Glutamatergic neuron (in vitro differentiated cells): ENCODE results near the gene SFN. TPM values are rescaled to one million over a fixed set of nuclear protein-coding genes. Genes with fewer than 3 reads are reported as not detected.
A peak's percentile ranks its signal among the peaks of the same experiment; 100 is the strongest.
"Not testable (repeated sequence)": the region's sequence is repeated elsewhere in the genome, so short reads cannot be mapped to it uniquely, and the experiment has no call there.

ENCODE experiments used
- DNase-seq: peaks from one replicate; pipeline ENCODE4 v3.0.0; 2022
- H3K27ac Mint-ChIP-seq: one replicate; pipeline ENCODE4 v1.8.0; 2020; ENCODE audit warnings: mild to moderate bottlenecking, mixed read lengths, inconsistent platforms; ENCODE audit not compliant: unreplicated experiment
- H3K27me3 Mint-ChIP-seq: one replicate; pipeline ENCODE4 v1.8.0; 2020; ENCODE audit warnings: mild to moderate bottlenecking, moderate library complexity, mixed read lengths, inconsistent platforms; ENCODE audit not compliant: unreplicated experiment
- H3K36me3 Mint-ChIP-seq: one replicate; pipeline ENCODE4 v1.8.0; 2020; ENCODE audit warnings: mild to moderate bottlenecking, mixed read lengths, inconsistent platforms; ENCODE audit not compliant: unreplicated experiment
- H3K4me1 Mint-ChIP-seq: one replicate; pipeline ENCODE4 v1.8.0; 2020; ENCODE audit warnings: mild to moderate bottlenecking, low read depth, mixed read lengths, inconsistent platforms; ENCODE audit not compliant: unreplicated experiment
- H3K4me3 Mint-ChIP-seq: one replicate; pipeline ENCODE4 v1.8.0; 2020; ENCODE audit warnings: mild to moderate bottlenecking, mixed read lengths, inconsistent platforms; ENCODE audit not compliant: unreplicated experiment
- H3K9me3 Mint-ChIP-seq: one replicate; pipeline ENCODE4 v1.8.0; 2020; ENCODE audit warnings: mild to moderate bottlenecking, moderate library complexity, mixed read lengths, inconsistent platforms; ENCODE audit not compliant: unreplicated experiment
- total RNA-seq: library from RNA; stranded (reverse); fragmentation: NEBNext Ultra II Directional; extraction: Animal tissue kit (Norgen Biotek cat#: 25700); gene quantifications from one replicate; pipeline ENCODE4 v1.2.1, GENCODE V29; 2021; ENCODE audit not compliant: unreplicated experiment
- TF ChIP-seq, protein P1 (sequence below): fragments of 200-600 bp; sonication (generic); IDR thresholded peaks from one replicate; pipeline ENCODE4 v1.5.0; 2021; ENCODE audit not compliant: partially characterized antibody, unreplicated experiment

The SFN gene
- total RNA-seq, 1 donor from 2014 or later = 0.42 TPM

DNA sequence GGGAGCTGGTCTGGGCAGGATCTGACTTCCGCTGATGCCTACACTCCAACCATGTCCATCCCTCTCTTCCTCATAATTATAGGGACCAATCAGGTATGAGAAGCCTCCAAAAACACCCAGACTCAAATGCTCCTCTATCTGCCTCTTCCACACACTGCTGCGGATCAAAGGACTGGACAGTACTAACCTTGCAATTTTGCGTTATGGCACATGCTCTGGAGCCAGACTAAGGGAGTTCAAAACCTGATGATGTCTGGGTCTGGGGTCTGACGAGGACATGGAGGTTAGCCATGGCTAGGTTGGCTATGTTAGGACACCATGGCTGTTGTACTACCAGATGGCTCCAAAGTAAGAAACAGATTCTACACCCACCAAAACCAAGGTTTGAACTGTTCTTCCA lies 16.8 kb downstream of the SFN start:
- H3K4me3 Mint-ChIP-seq = no peak overlapping the region
- H3K9me3 Mint-ChIP-seq = peaks cover 1% of the 10 kb centered on the region
- no peak overlapping the region for H3K27ac Mint-ChIP-seq
- DNase-seq = no peak
- H3K27me3 Mint-ChIP-seq = no peaks in the 10 kb centered on the region
- H3K36me3 Mint-ChIP-seq = no peaks in the 10 kb centered on the region
- no peaks in the 10 kb centered on the region for H3K4me1 Mint-ChIP-seq
- TF ChIP-seq, protein P1, sequence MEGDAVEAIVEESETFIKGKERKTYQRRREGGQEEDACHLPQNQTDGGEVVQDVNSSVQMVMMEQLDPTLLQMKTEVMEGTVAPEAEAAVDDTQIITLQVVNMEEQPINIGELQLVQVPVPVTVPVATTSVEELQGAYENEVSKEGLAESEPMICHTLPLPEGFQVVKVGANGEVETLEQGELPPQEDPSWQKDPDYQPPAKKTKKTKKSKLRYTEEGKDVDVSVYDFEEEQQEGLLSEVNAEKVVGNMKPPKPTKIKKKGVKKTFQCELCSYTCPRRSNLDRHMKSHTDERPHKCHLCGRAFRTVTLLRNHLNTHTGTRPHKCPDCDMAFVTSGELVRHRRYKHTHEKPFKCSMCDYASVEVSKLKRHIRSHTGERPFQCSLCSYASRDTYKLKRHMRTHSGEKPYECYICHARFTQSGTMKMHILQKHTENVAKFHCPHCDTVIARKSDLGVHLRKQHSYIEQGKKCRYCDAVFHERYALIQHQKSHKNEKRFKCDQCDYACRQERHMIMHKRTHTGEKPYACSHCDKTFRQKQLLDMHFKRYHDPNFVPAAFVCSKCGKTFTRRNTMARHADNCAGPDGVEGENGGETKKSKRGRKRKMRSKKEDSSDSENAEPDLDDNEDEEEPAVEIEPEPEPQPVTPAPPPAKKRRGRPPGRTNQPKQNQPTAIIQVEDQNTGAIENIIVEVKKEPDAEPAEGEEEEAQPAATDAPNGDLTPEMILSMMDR = no peak

DNA sequence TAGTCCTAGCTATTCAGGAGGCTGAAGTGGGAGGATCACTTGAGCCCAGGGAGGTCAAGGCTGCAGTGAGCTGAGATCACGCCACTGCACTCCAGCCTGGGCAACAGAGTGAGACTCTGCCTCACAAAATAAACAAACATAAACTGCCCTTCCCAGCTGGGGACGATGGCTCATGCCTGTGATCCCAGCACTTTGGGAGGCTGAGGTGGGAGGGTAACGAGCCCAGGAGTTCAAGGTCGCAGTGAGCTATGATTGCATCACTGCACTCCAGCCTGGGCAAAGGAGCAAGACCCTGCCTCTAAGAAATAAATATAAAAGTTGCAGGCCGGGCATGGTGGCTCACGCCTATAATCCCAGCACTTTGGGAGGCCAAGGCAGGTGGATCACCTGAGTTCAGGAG lies 18.7 kb downstream of the SFN start:
- DNase-seq, H3K27me3 Mint-ChIP-seq, H3K4me3 Mint-ChIP-seq, H3K4me1 Mint-ChIP-seq, H3K9me3 Mint-ChIP-seq, H3K27ac Mint-ChIP-seq, H3K36me3 Mint-ChIP-seq: not testable (repeated sequence)

DNA sequence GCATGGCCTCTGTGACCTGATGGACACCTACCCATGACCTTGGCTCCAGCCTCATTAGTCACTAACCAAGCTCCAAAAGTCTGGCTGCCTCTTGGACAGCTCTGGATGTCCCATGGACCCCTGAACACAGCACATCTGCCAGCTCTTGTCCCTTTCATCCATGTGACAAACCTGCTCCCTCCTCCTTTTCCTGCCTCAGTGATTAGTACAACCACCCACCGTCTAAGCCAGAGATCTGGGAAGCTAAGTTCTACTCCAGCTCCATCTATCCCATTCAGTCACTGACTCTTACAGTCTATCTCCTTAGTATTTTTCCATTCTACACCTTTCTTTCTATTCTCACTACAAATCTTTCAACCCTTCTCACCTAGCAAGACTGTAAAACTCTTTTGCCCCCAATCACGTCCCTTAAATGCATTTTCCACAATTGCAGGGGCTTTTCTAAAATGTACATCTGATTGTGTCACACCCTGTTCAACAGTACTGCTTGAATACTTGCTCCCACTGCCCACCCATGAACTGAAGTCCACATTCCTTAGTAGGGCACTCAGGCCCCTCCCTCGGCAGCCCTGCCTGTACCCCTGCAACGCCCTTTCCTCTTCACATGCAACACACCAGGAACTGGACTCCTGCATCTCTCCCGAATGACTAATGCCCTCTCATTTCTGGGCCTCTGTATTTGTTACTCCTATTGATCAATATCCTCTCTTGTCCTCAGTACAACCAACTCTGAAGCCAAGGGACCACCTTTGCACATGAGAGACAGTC lies 19.9 kb downstream of the SFN start:
- peaks cover 2% of the 10 kb centered on the region for H3K27me3 Mint-ChIP-seq
- no peaks in the 10 kb centered on the region for H3K4me1 Mint-ChIP-seq
- no peak overlapping the region for H3K27ac Mint-ChIP-seq
- H3K4me3 Mint-ChIP-seq = no peak overlapping the region
- no peaks in the 10 kb centered on the region for H3K36me3 Mint-ChIP-seq
- DNase-seq = no peak
- H3K9me3 Mint-ChIP-seq = peaks cover 1% of the 10 kb centered on the region
- TF ChIP-seq, protein P1 = no peak

DNA sequence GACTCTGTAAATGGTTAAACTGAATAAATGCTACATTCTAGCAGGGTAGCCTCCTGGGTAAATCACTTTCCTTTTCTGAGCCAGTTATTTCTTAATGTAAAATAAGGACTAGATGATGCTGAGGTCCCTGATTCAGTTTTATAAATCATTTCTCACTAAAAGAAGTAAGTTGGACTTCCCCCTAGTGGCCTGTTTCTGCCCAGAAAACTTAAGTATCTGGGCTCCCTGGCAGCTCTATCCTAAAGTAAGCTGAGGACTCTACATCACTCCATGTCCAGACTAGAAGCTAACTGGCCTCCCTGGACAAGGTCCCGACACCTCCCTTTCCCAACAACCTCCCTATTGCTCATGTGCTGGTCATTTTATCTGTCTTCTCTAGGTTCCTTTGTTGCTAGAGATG lies 24.2 kb downstream of the SFN start:
- peaks cover 4% of the 10 kb centered on the region for H3K27me3 Mint-ChIP-seq
- peak overlapping the region; percentile 16 for H3K4me3 Mint-ChIP-seq
- H3K36me3 Mint-ChIP-seq = no peaks in the 10 kb centered on the region
- H3K27ac Mint-ChIP-seq = no peak overlapping the region
- no peak for DNase-seq
- H3K9me3 Mint-ChIP-seq = peaks cover 7% of the 10 kb centered on the region
- peaks cover 7% of the 10 kb centered on the region for H3K4me1 Mint-ChIP-seq
- TF ChIP-seq, protein P1 = no peak

DNA sequence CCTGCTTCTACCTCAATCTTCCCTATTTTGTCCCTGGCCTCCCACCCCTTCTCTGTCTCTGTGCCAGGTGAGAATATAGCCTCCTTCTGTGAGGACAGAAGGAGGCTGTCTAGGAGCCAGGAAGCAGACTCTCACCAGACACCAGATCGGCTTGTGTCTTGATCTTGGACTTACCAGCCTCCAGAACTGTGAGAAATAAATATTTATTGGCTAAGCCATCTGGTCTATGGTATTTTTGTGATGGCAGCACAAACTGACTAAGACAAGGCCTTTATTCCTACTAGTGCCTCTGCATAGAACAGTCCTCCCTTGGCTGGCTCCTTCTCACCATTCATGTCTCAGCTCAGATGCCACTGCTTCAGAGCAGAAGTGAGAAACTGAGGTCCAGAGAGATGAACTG lies 25.3 kb downstream of the SFN start:
- H3K27ac Mint-ChIP-seq = peak overlapping the region; percentile 52

More for the DNA sequence above, 25.3 kb downstream of the SFN start:
- no peak for DNase-seq
- H3K4me1 Mint-ChIP-seq = peaks cover 7% of the 10 kb centered on the region
- no peaks in the 10 kb centered on the region for H3K36me3 Mint-ChIP-seq
- H3K4me3 Mint-ChIP-seq = peak overlapping the region; percentile 97
- H3K9me3 Mint-ChIP-seq = peaks cover 7% of the 10 kb centered on the region
- TF ChIP-seq, protein P1 = no peak
- peaks cover 4% of the 10 kb centered on the region for H3K27me3 Mint-ChIP-seq
